Coronary artery (tissue), 2 donors: ENCODE data around the gene SBK2.
"Not testable (repeated sequence)": the region's sequence is repeated elsewhere in the genome, so short reads cannot be mapped to it uniquely, and the experiment has no call there.

Source experiments
- DNase-seq: peaks from one replicate; pipeline ENCODE4 v3.0.0-alpha.2; 2017; ENCODE audit warnings: low spot score
- H3K27ac ChIP-seq, 2 donors: fragments of 200-600 bp; sonication (generic); one replicate each; pipeline ENCODE4 v1.5.1; 2016 to 2019
- H3K4me3 ChIP-seq: fragments of 200-600 bp; sonication (generic); 2 replicates; pipeline ENCODE4 v1.5.1; 2016; ENCODE audit warnings: mild to moderate bottlenecking, moderate library complexity
- CTCF ChIP-seq: fragments of 200-600 bp; sonication (generic); IDR thresholded peaks from one replicate; pipeline ENCODE4 v1.5.1; 2019; ENCODE audit warnings: antibody characterized with exemption

Gene SBK2

DNA sequence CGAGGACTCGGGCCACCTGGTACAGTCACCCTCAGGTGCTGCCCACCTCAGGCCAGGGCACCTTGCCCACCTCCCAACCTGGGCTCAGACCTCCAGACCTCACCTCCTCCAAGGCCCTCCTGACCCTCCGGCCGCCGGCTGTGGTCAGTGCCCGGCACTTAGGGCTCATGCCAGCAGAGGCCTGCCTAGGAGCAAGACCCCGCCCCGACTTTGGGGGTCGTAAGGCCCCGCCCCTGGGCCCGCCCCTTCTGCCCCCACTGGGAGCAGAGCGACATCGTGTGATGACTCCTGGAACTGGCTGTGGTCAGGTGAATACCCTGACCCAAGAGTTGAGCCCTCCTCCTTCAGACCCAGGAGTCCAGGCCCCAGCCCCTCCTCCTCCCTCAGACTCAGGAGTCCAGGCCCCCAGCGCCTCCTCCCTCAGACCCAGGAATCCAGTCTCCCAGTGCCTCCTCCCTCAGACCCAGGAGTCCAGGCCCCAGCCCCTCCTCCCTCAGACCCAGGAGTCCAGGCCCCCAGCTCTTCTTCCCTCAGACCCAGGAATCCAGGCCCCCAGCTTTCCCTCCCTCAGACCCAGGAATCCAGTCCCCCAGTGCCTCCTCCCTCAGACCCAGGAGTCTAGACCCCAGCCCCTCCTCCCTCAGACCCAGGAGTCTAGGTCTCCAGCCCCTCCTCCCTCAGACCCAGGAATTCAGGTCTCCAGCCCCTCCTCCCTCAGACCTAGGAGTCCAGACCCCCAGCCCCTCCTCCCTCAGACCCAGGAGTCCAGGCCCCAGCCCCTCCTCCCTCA lies at the start of gene SBK2:
Gene SBK2 (minus strand): TSS at position 183 of the 790 bp plus-strand sequence. CDS start 839 bp downstream, outside the sequence.
- no peak for DNase-seq
- Histone ChIP-seq H3K27ac (no peak within 1 kb of the TSS), H3K4me3 (no peak within 1 kb of the TSS)
- no peak for TF ChIP-seq CTCF

DNA sequence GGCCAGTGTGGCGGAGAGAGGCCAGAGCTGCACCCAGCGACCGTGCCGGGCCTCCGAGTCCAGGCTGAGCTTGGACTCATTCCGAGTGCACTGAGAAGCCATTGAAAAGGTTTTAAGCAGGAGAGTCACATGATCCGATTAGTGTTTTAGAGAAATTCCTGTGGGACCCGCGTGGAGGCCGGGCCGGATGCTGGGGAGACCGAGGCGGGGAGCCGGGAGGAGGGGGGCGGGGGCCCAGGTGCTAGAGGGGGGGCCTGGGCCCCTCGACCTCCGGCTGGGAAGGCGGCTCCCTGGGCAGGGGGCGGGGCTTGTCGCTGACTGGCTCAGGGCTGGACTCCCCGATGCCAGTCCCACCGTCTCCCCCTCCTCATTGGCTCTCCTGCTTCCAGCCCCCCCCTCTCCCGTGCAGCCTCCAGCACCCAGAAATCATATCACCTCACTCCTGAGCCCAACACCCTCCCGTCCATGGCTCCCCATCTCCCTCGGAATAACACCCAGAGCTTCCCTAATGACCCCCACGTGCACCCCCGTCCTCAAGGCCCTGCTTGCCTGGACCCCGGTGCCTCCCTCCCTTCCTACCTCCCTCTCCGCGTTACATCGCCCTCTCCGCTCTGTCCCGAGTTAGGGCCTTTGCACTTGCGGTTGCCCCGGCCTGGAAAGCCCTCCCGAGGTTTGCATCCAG lies 48.9 kb upstream of the SBK2 start:
- H3K27ac ChIP-seq = peak overlapping the region; percentile 10 to 63
- TF ChIP-seq CTCF = no peak
- peak overlapping the region; percentile 66 for H3K4me3 ChIP-seq
- DNase-seq = no peak

- Histone ChIP-seq H3K27ac (no peak overlapping the region), H3K4me3 (no peak overlapping the region)
- no peak for TF ChIP-seq CTCF
- DNase-seq = no peak
These were observed 47.9 kb upstream of the SBK2 start for GRCh38 chr19:55584871-55585270.

DNA sequence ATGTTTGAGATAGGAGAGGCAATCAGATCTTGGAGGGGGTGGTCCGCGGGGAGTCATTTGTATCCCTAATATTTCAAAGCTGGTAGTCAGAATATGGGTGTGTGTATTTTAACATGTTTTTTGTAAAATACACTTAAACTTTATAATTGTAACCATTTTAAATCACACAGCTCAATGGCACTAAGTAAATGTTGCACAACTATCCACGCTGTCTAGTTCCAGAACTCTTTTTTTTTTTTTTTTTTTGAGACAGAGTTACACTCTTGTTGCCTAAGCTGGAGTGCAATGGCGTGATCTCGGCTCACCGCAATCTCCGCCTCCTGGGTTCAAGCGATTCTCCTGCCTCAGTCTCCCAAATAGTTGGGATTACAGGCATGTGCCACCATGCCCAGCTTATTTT lies 47.0 kb upstream of the SBK2 start:
- H3K27ac ChIP-seq, H3K4me3 ChIP-seq, DNase-seq: not testable (repeated sequence)

DNA sequence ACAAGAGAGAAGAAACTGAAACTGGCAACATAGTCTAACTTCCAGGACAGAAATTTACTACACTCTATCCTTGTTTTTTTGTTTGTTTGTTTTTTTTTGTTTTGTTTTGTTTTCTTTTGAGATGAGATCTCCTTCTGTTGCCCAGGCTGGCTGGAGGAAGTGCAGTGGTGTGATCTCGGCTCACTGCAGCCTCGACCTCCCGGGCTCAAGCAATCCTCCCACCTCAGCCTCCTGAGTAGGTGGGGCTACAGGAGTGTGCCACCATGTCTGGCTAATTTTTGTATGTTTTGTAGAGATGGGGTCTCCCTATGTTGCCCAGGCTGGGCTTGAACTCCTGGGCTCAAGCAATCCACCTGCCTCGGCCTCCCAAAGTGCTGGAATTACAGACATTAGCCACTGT lies 45.4 kb upstream of the SBK2 start:
- DNase-seq, H3K27ac ChIP-seq, H3K4me3 ChIP-seq: not testable (repeated sequence)

- no peak for TF ChIP-seq CTCF
- Histone ChIP-seq H3K4me3 (no peak overlapping the region), H3K27ac (no peak overlapping the region)
- no peak for DNase-seq
These were observed 44.9 kb upstream of the SBK2 start for GRCh38 chr19:55581823-55582223.

- Histone ChIP-seq H3K27ac (peak overlapping the region; percentile 93 to 95), H3K4me3 (peak overlapping the region; percentile 91)
- DNase-seq = no peak
- no peak for TF ChIP-seq CTCF
These were observed 44.4 kb upstream of the SBK2 start for GRCh38 chr19:55581145-55581822.
